ENCODE results near the gene SPATA20.

The SPATA20 gene

GRCh38 chr17:50598487-50598886, 51.5 kb downstream of the SPATA20 start:
- no peak overlapping the region for H2AFZ ChIP-seq (ENCODE audit: low read length)
- H3K9me2 ChIP-seq (replicated peaks; ENCODE audit: insufficient read depth, low read length): no peaks in the 10 kb centered on the region
- no peak overlapping the region for H3K9ac ChIP-seq (ENCODE audit: low read length)
- H3K79me2 ChIP-seq (ENCODE audit: low read length): no peaks in the 10 kb centered on the region
- no peaks in the 10 kb centered on the region for H3K4me1 ChIP-seq (ENCODE audit: low read length)
- H3K27ac ChIP-seq (ENCODE audit: low read length): no peak overlapping the region
- H3K4me3 ChIP-seq (ENCODE audit: low read length): no peak overlapping the region
- no peak overlapping the region for H3K4me2 ChIP-seq (ENCODE audit: low read depth, low read length)
- DNase-seq: peak; percentile 49
- no peaks in the 10 kb centered on the region for H3F3A ChIP-seq (ENCODE audit: insufficient read depth, low read length)
- peaks cover 86% of the 10 kb centered on the region for H3K27me3 ChIP-seq (replicated peaks; ENCODE audit: insufficient read depth, low read length)
- TF ChIP-seq, protein P1, sequence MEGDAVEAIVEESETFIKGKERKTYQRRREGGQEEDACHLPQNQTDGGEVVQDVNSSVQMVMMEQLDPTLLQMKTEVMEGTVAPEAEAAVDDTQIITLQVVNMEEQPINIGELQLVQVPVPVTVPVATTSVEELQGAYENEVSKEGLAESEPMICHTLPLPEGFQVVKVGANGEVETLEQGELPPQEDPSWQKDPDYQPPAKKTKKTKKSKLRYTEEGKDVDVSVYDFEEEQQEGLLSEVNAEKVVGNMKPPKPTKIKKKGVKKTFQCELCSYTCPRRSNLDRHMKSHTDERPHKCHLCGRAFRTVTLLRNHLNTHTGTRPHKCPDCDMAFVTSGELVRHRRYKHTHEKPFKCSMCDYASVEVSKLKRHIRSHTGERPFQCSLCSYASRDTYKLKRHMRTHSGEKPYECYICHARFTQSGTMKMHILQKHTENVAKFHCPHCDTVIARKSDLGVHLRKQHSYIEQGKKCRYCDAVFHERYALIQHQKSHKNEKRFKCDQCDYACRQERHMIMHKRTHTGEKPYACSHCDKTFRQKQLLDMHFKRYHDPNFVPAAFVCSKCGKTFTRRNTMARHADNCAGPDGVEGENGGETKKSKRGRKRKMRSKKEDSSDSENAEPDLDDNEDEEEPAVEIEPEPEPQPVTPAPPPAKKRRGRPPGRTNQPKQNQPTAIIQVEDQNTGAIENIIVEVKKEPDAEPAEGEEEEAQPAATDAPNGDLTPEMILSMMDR (IDR thresholded peaks at IDR 0.05; ENCODE audit: low read length): no peak
- TF ChIP-seq EZH2phosphoT487 (IDR thresholded peaks at IDR 0.05; ENCODE audit: low read length) (no peak), EZH2 (optimal IDR thresholded peaks at IDR 0.05; ENCODE audit: low read depth, low read length) (no peak)
- no peaks in the 10 kb centered on the region for H3K9me3 ChIP-seq (replicated peaks; ENCODE audit: insufficient read depth, low read length)
- no peaks in the 10 kb centered on the region for H4K20me1 ChIP-seq (ENCODE audit: insufficient read depth, low read length)
- no peaks in the 10 kb centered on the region for H3K36me3 ChIP-seq (replicated peaks; ENCODE audit: insufficient read depth, low read length)

- Histone ChIP-seq H2AFZ (ENCODE audit: low read length) (no peak overlapping the region), H4K20me1 (ENCODE audit: insufficient read depth, low read length) (no peaks in the 10 kb centered on the region), H3K4me1 (ENCODE audit: low read length) (no peaks in the 10 kb centered on the region), H3F3A (ENCODE audit: insufficient read depth, low read length) (no peaks in the 10 kb centered on the region), H3K4me2 (ENCODE audit: low read depth, low read length) (no peak overlapping the region), H3K79me2 (ENCODE audit: low read length) (no peaks in the 10 kb centered on the region), H3K27me3 (replicated peaks; ENCODE audit: insufficient read depth, low read length) (peaks cover 86% of the 10 kb centered on the region), H3K36me3 (replicated peaks; ENCODE audit: insufficient read depth, low read length) (no peaks in the 10 kb centered on the region), H3K4me3 (ENCODE audit: low read length) (no peak overlapping the region), H3K9me2 (replicated peaks; ENCODE audit: insufficient read depth, low read length) (no peaks in the 10 kb centered on the region), H3K27ac (ENCODE audit: low read length) (no peak overlapping the region), H3K9me3 (replicated peaks; ENCODE audit: insufficient read depth, low read length) (no peaks in the 10 kb centered on the region), H3K9ac (ENCODE audit: low read length) (no peak overlapping the region)
- TF ChIP-seq EZH2phosphoT487 (IDR thresholded peaks at IDR 0.05; ENCODE audit: low read length) (no peak), EZH2 (optimal IDR thresholded peaks at IDR 0.05; ENCODE audit: low read depth, low read length) (no peak)
- TF ChIP-seq, protein P1 (IDR thresholded peaks at IDR 0.05; ENCODE audit: low read length): no peak
- no peak for DNase-seq
These were observed 52.6 kb downstream of the SPATA20 start for GRCh38 chr17:50599606-50600005.

DNA sequence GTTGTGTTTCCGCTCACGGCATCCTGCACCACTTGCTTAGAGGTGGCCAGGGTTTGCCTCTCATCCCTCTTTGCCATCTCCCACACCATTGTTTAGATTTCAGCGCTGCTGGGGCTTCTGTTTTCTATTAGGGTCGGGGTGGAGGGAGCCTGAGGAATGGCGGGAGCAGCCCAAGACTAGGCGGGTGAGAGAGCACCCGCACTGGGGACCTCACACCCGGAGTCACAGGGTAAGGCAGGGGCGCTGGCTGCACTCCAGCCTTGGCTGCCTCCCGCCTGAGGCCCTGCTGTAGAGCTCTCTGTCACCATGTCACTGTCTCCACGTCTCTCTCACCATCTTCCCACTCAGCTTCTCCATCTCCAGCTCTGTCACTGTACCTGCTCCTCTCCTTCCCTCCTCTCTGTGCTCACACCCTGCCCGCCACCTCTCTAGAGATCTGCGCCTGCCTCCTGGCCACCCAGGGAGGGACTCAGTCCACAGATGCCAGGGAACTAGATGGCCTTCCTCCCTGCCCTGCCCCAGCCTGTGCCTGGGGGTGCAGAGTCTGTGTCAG, 54.9 kb downstream of the SPATA20 start:
- TF ChIP-seq, protein P1 (IDR thresholded peaks at IDR 0.05; ENCODE audit: low read length): no peak
- TF ChIP-seq EZH2phosphoT487 (IDR thresholded peaks at IDR 0.05; ENCODE audit: low read length): no peak
- TF ChIP-seq EZH2 (optimal IDR thresholded peaks at IDR 0.05; ENCODE audit: low read depth, low read length): no peak
- Histone ChIP-seq H3F3A (ENCODE audit: insufficient read depth, low read length) (no peaks in the 10 kb centered on the region), H3K4me2 (ENCODE audit: low read depth, low read length) (no peak overlapping the region), H3K9ac (ENCODE audit: low read length) (no peak overlapping the region), H2AFZ (ENCODE audit: low read length) (no peak overlapping the region), H3K9me2 (replicated peaks; ENCODE audit: insufficient read depth, low read length) (no peaks in the 10 kb centered on the region), H3K27ac (ENCODE audit: low read length) (no peak overlapping the region), H3K4me1 (ENCODE audit: low read length) (no peaks in the 10 kb centered on the region), H3K4me3 (ENCODE audit: low read length) (no peak overlapping the region), H4K20me1 (ENCODE audit: insufficient read depth, low read length) (no peaks in the 10 kb centered on the region), H3K9me3 (replicated peaks; ENCODE audit: insufficient read depth, low read length) (no peaks in the 10 kb centered on the region), H3K79me2 (ENCODE audit: low read length) (no peaks in the 10 kb centered on the region), H3K27me3 (replicated peaks; ENCODE audit: insufficient read depth, low read length) (peaks cover 86% of the 10 kb centered on the region), H3K36me3 (replicated peaks; ENCODE audit: insufficient read depth, low read length) (no peaks in the 10 kb centered on the region)
- no peak for DNase-seq

All from MM.1S (cell line).